ENCODE measurements around the gene ADH1A. TPM values are rescaled to one million over a fixed set of nuclear protein-coding genes. Genes with fewer than 3 reads are reported as not detected.

The ADH1A gene
- total and polyA plus RNA-seq, 2 of the 13 experiments (the other 11 are each of a cell fraction or from before 2014, with no cell fraction given) = 0.13 TPM; not detected in 1

- TF ChIP-seq PBX2 (CRISPR knock-in tag; IDR thresholded peaks at IDR 0.05) = no peak
- TF ChIP-seq SSRP1 (CRISPR knock-in tag; IDR thresholded peaks at IDR 0.05) = no peak
Observed at GRCh38 chr4:99285387-99285786, 5.4 kb downstream of the ADH1A start (continued).

- no peak overlapping the region for H3K4me2 ChIP-seq (ENCODE audit: low read depth, low read length)
- no peaks in the 10 kb centered on the region for H3K36me3 ChIP-seq (replicated peaks in 1 of 2; ENCODE audit: control insufficient read depth in 1 of 2, insufficient read depth in 2 of 2, low read length in 2 of 2)
- H3K9me3 ChIP-seq (ENCODE audit: low read length) = no peaks in the 10 kb centered on the region
- DNase-seq (ENCODE audit: low spot score) = no peak
- no peak overlapping the region for H2AFZ ChIP-seq (ENCODE audit: low read length)
- H3K4me1 ChIP-seq (ENCODE audit: insufficient read depth, low read length) = no peaks in the 10 kb centered on the region
- in situ Hi-C loops (cut with HindIII; ENCODE audit: extremely low pct_ligation_motif_present, low pct_unique_long_range_greater_than_20kb) (no loop called here), intact Hi-C loops (cut with micrococcal nuclease; ENCODE audit: unreplicated experiment) (no loop called here)
- no peak for ATAC-seq
- ChIA-PET CTCF (ENCODE audit: low intra/inter-chr PET ratio, low total read pairs) (no interaction called here), POLR2A (no interaction called here)
- FAIRE-seq = no peak
- H3K9ac ChIP-seq (ENCODE audit: insufficient read depth, low read depth, low read length) = no peak overlapping the region
- no peak overlapping the region for H3K4me3 ChIP-seq (replicated peaks in 1 of 3; ENCODE audit: insufficient read depth in 1 of 3, low read depth in 2 of 3, low read length in 3 of 3)
- no peaks in the 10 kb centered on the region for H3K79me2 ChIP-seq (ENCODE audit: insufficient read depth, low read length)
- H3K27ac ChIP-seq (ENCODE audit: extremely low read length, insufficient read depth, low read length) = no peak overlapping the region
- BruUV-seq (replicated peaks) = no TSS peak
- H3K27me3 ChIP-seq (ENCODE audit: control insufficient read depth in 1 of 2, insufficient read depth in 2 of 2, low read length in 2 of 2) = no peaks in the 10 kb centered on the region
- H4K20me1 ChIP-seq (ENCODE audit: insufficient read depth, low read length) = no peaks in the 10 kb centered on the region
- 63% methylated on average over 2 of the region's 2 CpGs for WGBS (ENCODE audit: low lambda C conversion rate)
- TF ChIP-seq SP5 (CRISPR knock-in tag; IDR thresholded peaks at IDR 0.05; ENCODE audit: borderline replicate concordance, low read depth) = no peak
- no peak for TF ChIP-seq KLF9 (CRISPR knock-in tag; IDR thresholded peaks at IDR 0.05; ENCODE audit: low read depth)
- TF ChIP-seq, protein P1, sequence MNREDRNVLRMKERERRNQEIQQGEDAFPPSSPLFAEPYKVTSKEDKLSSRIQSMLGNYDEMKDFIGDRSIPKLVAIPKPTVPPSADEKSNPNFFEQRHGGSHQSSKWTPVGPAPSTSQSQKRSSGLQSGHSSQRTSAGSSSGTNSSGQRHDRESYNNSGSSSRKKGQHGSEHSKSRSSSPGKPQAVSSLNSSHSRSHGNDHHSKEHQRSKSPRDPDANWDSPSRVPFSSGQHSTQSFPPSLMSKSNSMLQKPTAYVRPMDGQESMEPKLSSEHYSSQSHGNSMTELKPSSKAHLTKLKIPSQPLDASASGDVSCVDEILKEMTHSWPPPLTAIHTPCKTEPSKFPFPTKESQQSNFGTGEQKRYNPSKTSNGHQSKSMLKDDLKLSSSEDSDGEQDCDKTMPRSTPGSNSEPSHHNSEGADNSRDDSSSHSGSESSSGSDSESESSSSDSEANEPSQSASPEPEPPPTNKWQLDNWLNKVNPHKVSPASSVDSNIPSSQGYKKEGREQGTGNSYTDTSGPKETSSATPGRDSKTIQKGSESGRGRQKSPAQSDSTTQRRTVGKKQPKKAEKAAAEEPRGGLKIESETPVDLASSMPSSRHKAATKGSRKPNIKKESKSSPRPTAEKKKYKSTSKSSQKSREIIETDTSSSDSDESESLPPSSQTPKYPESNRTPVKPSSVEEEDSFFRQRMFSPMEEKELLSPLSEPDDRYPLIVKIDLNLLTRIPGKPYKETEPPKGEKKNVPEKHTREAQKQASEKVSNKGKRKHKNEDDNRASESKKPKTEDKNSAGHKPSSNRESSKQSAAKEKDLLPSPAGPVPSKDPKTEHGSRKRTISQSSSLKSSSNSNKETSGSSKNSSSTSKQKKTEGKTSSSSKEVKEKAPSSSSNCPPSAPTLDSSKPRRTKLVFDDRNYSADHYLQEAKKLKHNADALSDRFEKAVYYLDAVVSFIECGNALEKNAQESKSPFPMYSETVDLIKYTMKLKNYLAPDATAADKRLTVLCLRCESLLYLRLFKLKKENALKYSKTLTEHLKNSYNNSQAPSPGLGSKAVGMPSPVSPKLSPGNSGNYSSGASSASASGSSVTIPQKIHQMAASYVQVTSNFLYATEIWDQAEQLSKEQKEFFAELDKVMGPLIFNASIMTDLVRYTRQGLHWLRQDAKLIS (CRISPR knock-in tag; IDR thresholded peaks at IDR 0.05) = no peak
- TF ChIP-seq CENPT (CRISPR knock-in tag; IDR thresholded peaks at IDR 0.05; ENCODE audit: low read depth) = no peak
- TF ChIP-seq TP53 (CRISPR knock-in tag; conservative IDR thresholded peaks at IDR 0.05) = no peak
- TF ChIP-seq, protein P2, sequence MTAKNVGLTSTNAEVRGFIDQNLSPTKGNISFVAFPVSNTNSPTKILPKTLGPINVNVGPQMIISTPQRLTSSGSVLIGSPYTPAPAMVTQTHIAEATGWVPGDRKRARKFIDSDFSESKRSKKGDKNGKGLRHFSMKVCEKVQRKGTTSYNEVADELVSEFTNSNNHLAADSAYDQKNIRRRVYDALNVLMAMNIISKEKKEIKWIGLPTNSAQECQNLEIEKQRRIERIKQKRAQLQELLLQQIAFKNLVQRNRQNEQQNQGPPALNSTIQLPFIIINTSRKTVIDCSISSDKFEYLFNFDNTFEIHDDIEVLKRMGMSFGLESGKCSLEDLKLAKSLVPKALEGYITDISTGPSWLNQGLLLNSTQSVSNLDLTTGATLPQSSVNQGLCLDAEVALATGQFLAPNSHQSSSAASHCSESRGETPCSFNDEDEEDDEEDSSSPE (CRISPR knock-in tag; IDR thresholded peaks at IDR 0.05) = no peak
- TF ChIP-seq AKAP8 (CRISPR knock-in tag; IDR thresholded peaks at IDR 0.05) = no peak
- no peak for TF ChIP-seq NFATC3 (CRISPR knock-in tag; IDR thresholded peaks at IDR 0.05)
- TF ChIP-seq KMT2B (CRISPR knock-in tag; IDR thresholded peaks at IDR 0.05) = no peak
- no peak for TF ChIP-seq ZNF333 (CRISPR knock-in tag; IDR thresholded peaks at IDR 0.05; ENCODE audit: borderline replicate concordance)
- TF ChIP-seq CENPX (CRISPR knock-in tag; IDR thresholded peaks at IDR 0.05) = no peak
- TF ChIP-seq ZSCAN30 (CRISPR knock-in tag; IDR thresholded peaks at IDR 0.05) = no peak
- no peak for TF ChIP-seq ETS1 (CRISPR knock-in tag; IDR thresholded peaks at IDR 0.05)
- TF ChIP-seq ZNF10 (CRISPR knock-in tag; IDR thresholded peaks at IDR 0.05; ENCODE audit: borderline replicate concordance, low read depth) = no peak
- no peak for TF ChIP-seq ZNF232 (CRISPR knock-in tag; IDR thresholded peaks at IDR 0.05; ENCODE audit: borderline replicate concordance)
Observed at GRCh38 chr4:99282731-99283130, 8.1 kb downstream of the ADH1A start.

All from HepG2 (cell line).